HG03139 (cell line): ENCODE results near the gene TAF6.
A peak's percentile ranks its signal among the peaks of the same experiment; 100 is the strongest.

Experiments used
- ATAC-seq: cut with Tn5 transposase; IDR thresholded peaks from one replicate; pipeline ENCODE4 v1.9.1; 2021; ENCODE audit not compliant: unreplicated experiment

Gene TAF6

GRCh38 chr7:100119072-100119969 lies at the start of gene TAF6, which contains the start of gene CNPY4:
TAF6 (minus strand) TSS chr7:100119358; CDS start chr7:100114209, 5,149 bp downstream.
CNPY4 (plus strand) TSS chr7:100119634; CDS start chr7:100119745, 111 bp downstream.
- peak; percentile 62 for ATAC-seq

DNA sequence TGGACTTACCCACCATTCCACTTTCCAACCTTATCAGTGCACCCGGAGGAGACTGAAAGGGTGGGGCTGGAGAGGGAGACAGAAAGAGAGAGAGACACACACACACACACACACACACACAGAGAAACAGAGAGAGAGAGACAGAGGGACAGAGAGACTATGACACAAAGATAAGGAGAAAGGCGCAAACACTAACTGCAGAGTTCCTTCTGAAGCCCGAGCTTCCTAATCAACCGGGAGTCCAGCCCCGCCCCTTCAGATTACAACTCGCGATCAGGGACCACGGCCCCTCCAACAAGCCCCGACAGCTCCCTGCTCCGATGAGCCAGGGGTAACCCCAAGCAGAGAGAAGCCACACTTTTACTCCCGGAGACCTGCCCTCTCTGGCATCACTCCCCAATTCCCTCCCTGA lies 48.8 kb upstream of the TAF6 start:
- no peak for ATAC-seq

- ATAC-seq = no peak
These were observed 48.1 kb upstream of the TAF6 start for GRCh38 chr7:100166970-100167911.

DNA sequence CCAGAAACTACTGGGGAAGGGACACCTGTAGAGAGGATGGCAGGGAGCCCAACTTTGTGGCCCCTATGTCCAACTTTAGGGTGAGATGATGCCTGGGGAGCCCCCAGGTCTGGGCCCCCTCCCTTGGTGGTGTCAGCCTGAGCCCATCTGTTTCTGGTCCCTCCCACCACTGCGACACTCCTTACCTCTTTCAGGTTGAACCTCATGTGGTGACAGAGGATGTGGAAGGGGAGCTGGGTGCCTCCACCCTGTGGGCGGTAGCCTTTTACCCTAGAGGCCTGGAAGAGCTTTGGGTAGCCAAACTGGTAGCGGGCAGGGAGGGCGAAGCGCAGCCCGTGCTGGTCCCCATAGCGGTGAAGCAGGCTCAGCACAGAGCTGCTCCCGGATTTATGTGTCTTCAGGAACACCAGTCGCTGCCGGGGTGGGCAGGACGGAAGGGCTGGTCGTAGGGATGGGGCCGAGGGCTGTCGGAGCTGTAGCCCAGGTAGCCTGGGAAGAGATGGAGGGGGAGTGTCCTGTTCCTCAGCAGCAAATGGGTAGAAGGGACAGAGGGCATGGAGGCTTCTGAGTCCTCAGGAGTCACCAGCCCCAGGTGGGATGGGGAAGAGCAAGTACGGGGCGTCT lies 47.3 kb upstream of the TAF6 start:
- ATAC-seq = no peak

DNA sequence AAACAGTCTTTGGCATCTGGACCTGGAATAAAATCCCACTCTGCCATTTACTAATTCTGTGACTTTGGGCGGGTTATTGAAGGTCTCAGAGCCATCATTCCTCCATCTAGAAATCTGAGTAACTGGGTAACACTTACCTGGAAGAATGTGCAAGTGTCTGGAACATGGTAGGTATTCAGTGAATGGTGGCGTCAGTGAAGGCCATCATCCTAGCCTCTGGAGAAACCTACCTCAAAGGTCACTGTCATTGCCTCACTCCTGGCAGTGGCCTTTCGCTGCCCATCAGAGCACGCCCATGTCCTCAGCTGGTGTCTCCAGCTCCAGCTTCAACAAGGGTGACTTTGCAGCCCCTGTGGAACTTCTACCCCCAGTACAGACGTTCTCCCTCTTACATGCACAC lies 44.7 kb upstream of the TAF6 start:
- no peak for ATAC-seq

DNA sequence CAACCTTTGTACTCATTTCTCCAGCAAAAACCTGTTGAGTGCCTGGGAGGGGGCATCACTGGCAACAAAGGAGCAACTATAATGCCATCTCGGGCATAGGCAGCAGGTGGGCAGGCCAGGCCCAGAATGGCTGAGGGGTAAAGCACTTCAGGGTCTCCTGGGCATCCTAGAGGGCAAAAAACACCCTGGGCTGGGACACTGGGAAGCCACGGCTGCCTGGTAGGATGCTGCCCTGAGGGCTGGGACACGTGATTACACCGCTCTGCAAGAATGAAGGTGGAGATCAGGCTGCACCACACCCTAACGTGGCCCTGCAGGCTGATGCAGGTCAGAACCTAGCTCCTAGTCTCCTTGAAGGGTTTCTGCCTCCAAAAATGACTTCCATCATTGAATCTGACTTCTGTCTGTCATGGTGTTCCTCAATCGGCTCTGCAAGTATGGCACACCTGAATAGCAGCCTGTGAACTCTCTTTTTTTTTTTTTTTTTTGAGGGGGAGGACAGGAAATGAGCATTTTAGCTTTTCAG lies 43.9 kb upstream of the TAF6 start:
- ATAC-seq = no peak

DNA sequence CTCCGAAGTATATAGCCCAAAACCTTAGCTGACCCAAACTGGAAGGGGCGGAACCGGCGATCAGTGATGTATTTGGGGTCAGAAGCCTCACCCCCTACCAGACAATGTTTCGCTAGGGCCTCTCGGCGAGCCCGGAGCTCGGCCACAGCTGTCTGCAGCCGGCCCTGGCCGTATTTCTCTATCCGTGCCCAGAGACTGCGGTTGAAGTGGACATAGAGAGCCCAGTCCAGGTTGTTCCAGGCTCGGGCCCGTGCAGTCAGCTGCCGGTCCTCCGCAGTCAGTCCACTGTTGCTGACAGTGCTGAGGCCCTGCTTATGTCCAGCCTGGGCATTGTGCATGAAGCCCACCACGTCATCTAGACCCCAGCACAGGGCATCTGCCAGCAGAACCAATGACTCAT lies 40.9 kb upstream of the TAF6 start:
- ATAC-seq = no peak

GRCh38 chr7:100159099-100159623 lies 40.0 kb upstream of the TAF6 start:
- ATAC-seq = no peak

DNA sequence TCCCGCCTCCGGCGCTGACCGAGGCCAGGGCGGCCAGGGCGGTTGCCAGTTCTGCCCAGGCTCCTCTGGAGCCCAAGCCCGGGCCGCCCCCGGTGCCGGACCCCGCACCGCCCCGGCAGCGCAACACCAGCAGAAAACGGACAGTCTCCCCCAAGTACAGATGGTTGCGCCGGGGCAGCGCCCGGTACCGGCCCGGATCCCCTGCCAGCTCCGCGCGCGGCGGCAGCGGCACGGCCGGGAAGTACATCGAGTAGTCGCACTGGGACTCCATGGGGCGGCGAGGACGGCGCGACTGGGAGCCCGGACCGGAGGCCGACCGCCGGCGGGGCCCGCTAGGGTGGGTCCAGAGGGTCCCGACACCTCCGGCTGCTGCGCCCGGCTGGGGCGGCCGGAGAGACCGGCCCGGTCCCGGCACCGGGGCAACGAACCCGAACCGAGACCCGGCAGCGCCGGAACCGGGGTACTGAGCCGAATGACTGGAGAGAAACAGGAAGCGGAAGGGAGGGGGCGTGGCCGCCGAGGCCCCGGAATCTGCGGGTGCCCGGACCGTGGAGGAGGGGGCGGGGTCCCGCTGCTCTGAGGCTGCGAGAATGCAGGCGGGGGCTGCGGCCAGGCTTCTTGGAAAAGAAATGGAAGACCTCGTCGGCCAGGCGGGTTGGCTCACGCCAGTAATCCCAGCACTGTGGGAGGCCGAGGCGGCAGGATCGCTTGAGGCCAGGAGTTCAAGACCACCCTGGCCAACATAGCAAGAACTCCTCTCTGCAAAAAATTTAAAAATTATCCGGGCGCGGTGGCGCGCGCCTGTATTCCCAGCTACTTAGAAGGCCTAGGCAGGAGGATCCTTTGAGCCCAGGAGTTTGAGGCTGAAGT lies 39.3 kb upstream of the TAF6 start, which contains the start of gene TRAPPC14:
TSS of gene TRAPPC14 (minus strand) at position 495 of the 870 bp plus-strand sequence. CDS start at position 271, 224 bp downstream.
- ATAC-seq = peak; percentile 62

GRCh38 chr7:100157334-100158228 lies 38.4 kb upstream of the TAF6 start:
- no peak for ATAC-seq

DNA sequence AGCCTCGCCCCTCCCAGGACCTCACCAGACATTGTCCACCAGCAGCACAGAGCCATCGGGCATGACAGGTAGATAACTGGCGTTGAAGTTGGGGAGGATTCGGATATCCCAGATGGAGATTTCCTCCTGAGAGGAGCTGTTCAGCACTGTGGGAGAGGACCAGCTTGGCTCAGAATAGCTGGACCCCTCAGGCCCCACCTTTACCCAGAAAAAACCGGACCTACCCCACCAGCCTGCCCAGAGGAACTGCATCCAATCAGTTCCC lies 37.8 kb upstream of the TAF6 start:
- ATAC-seq = no peak

- no peak for ATAC-seq
These were observed 37.3 kb upstream of the TAF6 start for GRCh38 chr7:100156331-100157068.

- no peak for ATAC-seq
These were observed 36.6 kb upstream of the TAF6 start for GRCh38 chr7:100155553-100156317.

DNA sequence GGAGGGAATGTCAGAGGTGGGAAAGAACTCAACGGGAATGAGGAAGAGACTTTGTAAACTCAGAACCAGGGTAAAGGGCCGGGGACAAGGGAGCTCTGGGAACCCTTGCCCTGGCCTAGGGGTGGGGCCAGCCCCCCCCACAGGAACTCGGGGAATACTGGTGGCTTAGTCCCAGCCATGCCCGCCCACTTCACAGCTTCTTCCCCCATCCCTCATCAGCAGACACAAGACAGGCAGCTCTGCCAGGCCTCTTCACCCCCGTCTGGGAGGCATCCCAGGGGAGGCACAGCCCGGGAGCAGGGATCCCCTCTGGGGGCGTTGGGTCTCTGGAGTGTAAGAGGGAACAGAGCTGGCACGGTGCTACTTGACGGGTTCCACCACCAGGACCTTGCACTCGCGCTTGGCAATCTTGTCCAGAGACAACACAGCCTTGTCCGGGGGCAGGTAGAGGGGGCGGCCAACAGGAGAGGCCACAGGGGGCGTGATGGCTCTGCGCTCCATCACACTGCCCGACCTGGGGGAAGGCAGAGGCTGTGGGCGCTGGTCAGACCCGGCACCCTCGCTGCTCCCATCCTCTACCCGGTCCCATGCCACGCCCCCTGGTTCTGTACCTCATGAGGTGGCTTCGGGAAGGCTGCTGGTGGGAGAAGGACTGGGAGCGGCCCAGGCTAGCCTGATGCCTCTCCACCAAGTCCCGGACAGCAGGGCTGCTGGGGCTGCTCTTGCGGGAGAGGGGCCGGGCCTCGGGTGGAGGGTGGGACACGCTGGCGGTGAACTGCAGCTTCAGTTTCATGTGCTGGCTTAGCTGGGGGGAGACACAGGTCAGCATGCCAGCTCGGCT lies 35.7 kb upstream of the TAF6 start:
- ATAC-seq = no peak

GRCh38 chr7:100153708-100154535 lies 34.8 kb upstream of the TAF6 start:
- no peak for ATAC-seq
